H4 (cell line): Measurements from ENCODE around the gene ZDHHC24. TPM values are rescaled to one million over a fixed set of nuclear protein-coding genes. Genes with fewer than 3 reads are reported as not detected.

Source experiments
- DNase-seq: peaks from one replicate; pipeline ENCODE4 v3.0.0-alpha.2; 2015; ENCODE audit warnings: low spot score
- total RNA-seq: library from RNA; depleted of rRNA; stranded (reverse); fragments of >200 nt; shearing (Covaris generic); gene quantifications from 2 replicates; pipeline ENCODE4 v1.2.3, GENCODE V29; 2014; rRNA removed

The ZDHHC24 gene
- total RNA-seq, 1 experiment from 2014 or later, result 7.0 TPM

GRCh38 chr11:66472054-66472453 is 73.8 kb downstream of the ZDHHC24 start:
- DNase-seq, result no peak

GRCh38 chr11:66471142-66471541 is 74.7 kb downstream of the ZDHHC24 start:
- no peak for DNase-seq

Other genes starting within 250 kb of the ZDHHC24 start
- gene CD248, start 229.0 kb downstream of the ZDHHC24 start, total RNA-seq, result not detected in 2 replicates
- 4.3 and 7.4 TPM in 2 replicates for gene RIN1, start 209.6 kb downstream of the ZDHHC24 start, total RNA-seq
- gene BRMS1, start 200.9 kb downstream of the ZDHHC24 start, total RNA-seq, result 88.2 and 107 TPM in 2 replicates
- 24.5 and 25.2 TPM in 2 replicates for gene B4GAT1, start 198.4 kb downstream of the ZDHHC24 start, total RNA-seq
- 0.39 and 0.62 TPM in 2 replicates for gene SLC29A2, start 174.3 kb downstream of the ZDHHC24 start, total RNA-seq
- gene NPAS4, start 125.0 kb downstream of the ZDHHC24 start, total RNA-seq, result not detected in 2 replicates
- 71.8 and 77.7 TPM in 2 replicates for gene MRPL11, start 107.2 kb downstream of the ZDHHC24 start, total RNA-seq
- 5.6 and 7.5 TPM in 2 replicates for gene PELI3, start 79.1 kb downstream of the ZDHHC24 start, total RNA-seq
- gene DPP3, start 65.6 kb downstream of the ZDHHC24 start, total RNA-seq, result 61.4 and 66.7 TPM in 2 replicates
- gene BBS1, start 35.4 kb downstream of the ZDHHC24 start, total RNA-seq, result 12.3 and 14.9 TPM in 2 replicates
- gene ACTN3, start 855 bp upstream of the ZDHHC24 start, total RNA-seq, result not detected in 2 replicates
- gene CTSF, start 22.6 kb upstream of the ZDHHC24 start, total RNA-seq, result 9.1 and 11.3 TPM in 2 replicates
- gene CCDC87, start 47.0 kb upstream of the ZDHHC24 start, total RNA-seq, result 0.04 and 0.56 TPM in 2 replicates
- gene CCS, start 47.1 kb upstream of the ZDHHC24 start, total RNA-seq, result 21.6 and 25.3 TPM in 2 replicates
- gene RBM14, start 70.6 kb upstream of the ZDHHC24 start, total RNA-seq, result 27.5 and 34.3 TPM in 2 replicates
- gene RBM4, start 92.7 kb upstream of the ZDHHC24 start, total RNA-seq, result 159 and 164 TPM in 2 replicates
- gene RBM4B, start 131.8 kb upstream of the ZDHHC24 start, total RNA-seq, result 31.2 and 46.5 TPM in 2 replicates
- gene SPTBN2, start 183.2 kb upstream of the ZDHHC24 start, total RNA-seq, result 12.7 and 24.8 TPM in 2 replicates